ENCODE data around the gene MMRN2.
"Not testable (repeated sequence)": the region's sequence is repeated elsewhere in the genome, so short reads cannot be mapped to it uniquely, and the experiment has no call there.

DNA sequence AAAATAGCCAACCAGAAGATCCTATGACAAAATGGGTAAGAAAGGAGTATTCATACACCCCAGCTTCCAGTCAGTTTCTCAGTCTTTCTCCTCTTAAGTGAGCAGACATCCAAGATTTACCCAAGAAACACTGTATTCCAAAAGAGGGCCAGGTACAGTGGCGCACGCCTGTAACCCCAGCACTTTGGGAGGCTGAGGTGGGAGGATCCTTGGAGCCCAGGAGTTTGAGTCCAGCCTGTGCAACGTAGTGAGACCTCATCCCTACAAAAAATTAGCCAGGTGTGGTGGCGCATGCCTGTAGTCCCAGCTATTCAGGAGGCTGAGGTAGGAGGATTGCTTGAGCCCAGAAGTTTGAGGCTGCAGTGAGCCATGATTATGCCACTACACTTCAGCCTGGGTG, 9.6 kb downstream of the MMRN2 start:
- TF ChIP-seq, protein P1, sequence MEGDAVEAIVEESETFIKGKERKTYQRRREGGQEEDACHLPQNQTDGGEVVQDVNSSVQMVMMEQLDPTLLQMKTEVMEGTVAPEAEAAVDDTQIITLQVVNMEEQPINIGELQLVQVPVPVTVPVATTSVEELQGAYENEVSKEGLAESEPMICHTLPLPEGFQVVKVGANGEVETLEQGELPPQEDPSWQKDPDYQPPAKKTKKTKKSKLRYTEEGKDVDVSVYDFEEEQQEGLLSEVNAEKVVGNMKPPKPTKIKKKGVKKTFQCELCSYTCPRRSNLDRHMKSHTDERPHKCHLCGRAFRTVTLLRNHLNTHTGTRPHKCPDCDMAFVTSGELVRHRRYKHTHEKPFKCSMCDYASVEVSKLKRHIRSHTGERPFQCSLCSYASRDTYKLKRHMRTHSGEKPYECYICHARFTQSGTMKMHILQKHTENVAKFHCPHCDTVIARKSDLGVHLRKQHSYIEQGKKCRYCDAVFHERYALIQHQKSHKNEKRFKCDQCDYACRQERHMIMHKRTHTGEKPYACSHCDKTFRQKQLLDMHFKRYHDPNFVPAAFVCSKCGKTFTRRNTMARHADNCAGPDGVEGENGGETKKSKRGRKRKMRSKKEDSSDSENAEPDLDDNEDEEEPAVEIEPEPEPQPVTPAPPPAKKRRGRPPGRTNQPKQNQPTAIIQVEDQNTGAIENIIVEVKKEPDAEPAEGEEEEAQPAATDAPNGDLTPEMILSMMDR (IDR thresholded peaks at IDR 0.05): not testable (repeated sequence)
- not testable (repeated sequence) for TF ChIP-seq ZFX (IDR thresholded peaks at IDR 0.05; ENCODE audit: borderline replicate concordance)
